DMS 273 (cell line): Measurements from ENCODE around the gene TIMM44.

ENCODE experiments used
- DNase-seq: peaks from one replicate; lab custom pipeline; 2025; ENCODE audit not compliant: unreplicated experiment; lab: John Stamatoyannopoulos, UW

The TIMM44 gene

DNA sequence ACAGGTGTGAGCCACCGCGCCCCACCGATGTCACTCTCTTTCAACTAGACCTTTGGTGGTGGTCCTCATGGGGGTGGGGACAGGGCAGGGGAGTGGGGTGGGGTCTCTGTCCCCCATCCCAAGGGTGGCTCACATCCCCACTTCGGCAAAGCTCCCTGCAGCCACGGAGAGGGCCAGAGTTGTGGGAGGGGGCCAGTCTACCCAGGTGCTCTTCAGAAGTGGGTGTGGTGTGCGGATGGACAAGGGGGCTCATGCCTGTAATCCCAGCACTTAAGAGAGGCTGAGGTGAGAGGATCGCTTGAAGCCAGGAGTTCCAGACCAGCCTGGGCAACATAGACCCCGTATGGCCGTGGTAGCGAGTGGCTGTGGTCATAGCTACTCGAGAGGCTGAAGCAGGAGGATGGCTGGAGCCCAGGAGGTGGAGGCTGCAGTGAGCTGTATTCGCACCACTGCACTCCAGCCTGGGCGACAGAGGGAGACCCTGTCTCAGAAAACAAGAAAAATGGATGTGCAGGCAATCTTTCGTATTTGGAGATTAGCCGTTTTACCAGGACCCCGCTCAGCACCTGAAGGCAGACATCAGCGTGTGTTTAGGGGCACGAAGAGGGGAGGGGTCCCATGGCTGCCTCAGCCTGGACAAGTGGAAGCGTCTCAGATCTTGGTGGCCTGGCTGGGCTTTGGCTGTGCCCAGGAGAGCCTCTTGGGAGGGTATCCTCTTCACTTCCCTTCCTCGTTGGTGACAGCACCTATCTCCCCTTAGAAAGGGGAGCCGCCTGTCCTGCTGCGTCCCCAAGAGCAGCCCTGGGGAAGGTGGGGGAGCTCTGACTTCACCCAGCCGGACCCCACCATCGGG, 28.0 kb downstream of the TIMM44 start:
- no peak for DNase-seq

DNA sequence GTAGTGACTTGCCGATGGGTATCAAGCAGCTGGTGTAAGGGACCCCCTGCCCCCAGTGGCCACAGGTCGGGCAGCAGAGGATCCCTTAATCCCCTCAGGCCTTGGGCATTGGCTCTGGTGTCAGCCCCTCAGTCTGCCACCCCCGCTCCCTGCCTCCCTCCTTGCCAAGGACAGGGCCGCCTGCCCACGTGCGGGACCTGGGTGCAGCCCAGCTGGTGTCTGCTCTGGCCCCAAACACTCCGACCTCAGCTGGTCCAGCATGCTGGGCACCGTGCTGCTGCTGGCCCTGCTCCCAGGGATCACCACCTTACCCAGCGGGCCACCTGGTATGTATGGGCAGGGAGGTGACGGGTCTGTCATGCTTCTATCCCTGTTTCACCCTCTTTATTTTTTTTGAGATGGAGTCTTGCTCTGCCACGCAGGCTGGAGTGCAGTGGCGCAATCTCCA, 28.8 kb downstream of the TIMM44 start, which contains the start of gene TGFBR3L:
TGFBR3L (plus strand) TSS at position 233 of the 448 bp plus-strand sequence.
- peak; percentile 42 for DNase-seq

DNA sequence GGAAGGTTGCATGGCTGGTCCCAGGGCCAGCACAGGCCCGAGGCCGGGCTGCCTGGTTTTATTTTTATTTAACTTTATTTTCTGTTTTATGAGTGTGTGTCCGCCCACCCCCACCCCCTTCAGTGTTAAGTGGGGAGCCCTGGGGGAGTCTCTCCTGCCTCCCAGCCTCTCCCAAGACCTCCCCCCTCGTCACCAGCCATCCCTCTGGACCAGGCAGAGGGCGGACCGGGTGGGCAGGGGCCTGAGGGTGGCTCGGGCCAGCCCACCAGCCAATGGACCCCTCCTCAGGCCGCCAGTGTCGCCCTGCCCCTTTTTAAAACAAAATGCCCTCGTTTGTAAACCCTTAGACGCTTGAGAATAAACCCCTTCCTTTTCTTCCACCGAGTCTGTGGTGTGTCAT, 29.4 kb downstream of the TIMM44 start:
- no peak for DNase-seq

DNA sequence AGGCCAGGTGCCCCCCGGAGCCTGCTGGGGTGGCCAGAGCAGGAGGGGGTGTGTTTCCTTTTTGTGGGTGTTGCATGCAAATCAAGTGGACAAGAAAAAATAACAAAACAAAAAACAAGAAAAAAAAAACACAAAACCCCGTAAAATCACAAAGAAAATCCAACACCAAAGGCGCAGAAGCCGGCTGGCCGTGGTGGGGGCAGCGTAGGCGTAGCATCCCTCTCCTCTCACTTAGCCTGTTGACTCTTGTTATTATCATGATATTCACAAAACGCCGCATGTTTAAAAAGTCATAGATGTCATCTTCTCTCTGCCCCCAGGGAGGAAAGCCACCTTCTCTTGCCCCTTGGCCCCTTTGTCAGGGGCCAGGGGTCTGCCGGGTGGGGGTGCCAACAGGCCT, 29.8 kb downstream of the TIMM44 start:
- DNase-seq = no peak

DNA sequence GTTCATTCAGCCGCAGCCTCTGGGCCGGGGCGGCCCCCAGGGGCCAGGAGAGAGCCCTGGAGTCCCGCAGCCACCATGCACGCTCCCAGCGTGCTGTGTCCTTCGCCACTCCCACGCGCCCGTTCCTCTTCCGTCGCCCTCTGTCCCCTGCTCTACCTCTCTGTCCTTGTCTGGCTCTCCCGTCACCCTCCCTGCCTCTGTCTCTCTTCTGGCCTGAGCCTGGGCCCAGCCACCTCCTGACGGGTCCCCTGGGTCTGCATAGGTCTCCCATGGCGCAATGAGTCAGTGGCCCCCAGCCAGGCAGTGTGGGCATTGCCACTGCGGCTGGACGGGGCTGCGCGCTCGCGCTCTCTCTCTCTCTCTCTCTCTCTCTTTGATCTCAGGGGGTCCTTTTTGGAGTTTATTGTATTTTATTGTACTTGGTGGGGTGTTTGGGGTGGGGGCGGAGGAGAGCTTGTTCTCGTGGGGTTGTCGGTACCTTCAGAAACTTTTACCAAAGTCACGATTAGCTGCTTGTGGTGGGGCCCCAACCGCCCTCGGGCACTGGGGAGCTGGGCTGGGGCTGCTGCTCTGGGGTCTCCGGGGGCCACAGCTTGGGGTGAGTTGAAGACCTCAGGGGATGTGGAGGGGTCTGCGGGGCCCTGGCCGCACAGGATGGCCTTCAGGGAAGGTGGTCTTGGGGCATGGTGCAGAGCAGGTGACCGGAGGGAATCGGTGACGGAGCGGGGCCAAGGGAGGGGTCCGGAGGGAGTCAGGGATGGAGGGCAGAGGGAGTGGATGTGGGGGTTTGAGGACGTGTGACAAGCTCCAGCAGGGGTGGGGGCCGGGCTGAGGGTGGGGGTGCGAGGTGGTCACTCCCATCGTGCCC, 30.5 kb downstream of the TIMM44 start:
- no peak for DNase-seq

DNA sequence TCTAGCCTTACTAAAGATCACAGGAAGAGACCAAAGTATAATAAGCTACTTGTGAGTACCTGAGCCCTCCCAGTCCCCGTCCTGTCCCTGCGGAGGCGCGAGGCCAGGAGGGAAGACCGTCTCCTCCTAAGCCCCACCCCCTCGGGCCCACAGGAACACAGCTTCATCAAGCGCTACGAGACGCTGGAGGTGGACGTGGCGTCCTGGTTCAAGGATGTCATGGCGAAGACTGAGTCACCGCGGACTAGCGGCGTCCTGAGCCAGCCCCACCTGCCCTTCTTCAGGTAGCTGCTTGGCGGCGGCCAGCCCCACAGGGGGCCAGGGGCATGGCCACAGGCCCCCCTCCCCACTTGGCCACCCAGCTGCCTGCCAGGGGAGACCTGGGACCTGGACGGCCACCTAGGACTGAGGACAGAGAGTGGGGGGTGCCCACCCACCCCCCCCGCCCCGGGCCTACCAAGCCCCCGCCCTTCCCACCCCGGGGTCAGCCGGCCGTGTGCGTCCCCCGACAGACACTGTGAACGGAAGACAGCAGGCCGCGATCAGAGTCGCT, 31.2 kb downstream of the TIMM44 start:
- DNase-seq = no peak

DNA sequence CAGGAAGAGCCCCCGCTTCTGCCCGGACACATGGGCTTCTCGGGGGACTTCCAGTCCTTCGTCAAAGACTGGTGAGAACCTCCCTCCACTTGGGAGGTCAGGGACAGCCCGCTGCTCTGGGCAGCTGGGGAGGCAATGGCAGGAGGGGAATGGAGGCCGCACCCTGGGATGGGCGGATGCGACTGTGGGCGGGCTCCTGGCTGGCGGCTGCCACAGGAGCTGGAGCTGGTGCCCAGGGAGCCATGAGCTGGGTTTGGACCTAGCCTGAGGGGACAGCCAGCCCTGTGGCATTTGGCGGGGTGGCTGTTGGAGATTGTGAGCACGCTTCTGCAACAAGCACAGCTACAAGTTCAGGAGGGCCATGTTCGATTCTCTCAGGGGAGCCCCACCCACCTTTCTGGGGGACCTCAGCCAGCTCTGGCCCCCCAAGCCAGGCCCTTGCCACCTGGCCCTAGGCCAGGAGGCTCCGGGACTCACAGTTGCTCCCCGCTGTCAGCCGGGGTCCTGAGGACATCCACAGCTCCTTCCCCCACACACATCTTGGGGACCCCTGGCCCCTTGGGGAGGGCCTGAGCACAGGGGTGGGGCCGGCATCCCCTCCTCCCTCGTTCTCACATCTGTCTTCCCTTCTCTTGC, 31.8 kb downstream of the TIMM44 start:
- DNase-seq = no peak

DNA sequence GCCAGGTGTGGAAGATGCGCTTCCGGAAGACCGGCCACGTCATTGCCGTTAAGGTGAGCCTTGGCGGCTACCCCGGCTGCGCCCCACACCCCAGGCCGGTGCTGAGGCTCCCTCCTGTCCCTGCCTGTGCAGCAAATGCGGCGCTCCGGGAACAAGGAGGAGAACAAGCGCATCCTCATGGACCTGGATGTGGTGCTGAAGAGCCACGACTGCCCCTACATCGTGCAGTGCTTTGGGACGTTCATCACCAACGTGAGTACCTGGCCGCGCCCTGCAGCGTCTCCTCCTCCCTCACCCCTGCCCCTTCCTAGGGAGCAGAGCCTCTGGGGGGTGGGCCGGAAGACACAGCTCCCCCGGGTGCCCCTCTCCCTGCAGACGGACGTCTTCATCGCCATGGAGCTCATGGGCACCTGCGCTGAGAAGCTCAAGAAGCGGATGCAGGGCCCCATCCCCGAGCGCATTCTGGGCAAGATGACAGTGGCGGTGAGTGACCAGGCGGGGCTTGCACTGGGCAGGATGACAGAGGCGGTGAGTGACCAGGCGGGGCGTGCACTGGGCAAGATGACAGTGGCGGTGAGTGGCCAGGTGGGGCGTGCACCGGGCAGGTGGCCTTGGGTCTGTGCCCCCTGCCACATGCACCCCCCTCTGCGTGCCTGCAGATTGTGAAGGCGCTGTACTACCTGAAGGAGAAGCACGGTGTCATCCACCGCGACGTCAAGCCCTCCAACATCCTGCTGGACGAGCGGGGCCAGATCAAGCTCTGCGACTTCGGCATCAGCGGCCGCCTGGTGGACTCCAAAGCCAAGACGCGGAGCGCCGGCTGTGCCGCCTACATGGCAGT, 32.9 kb downstream of the TIMM44 start:
- DNase-seq = no peak

DNA sequence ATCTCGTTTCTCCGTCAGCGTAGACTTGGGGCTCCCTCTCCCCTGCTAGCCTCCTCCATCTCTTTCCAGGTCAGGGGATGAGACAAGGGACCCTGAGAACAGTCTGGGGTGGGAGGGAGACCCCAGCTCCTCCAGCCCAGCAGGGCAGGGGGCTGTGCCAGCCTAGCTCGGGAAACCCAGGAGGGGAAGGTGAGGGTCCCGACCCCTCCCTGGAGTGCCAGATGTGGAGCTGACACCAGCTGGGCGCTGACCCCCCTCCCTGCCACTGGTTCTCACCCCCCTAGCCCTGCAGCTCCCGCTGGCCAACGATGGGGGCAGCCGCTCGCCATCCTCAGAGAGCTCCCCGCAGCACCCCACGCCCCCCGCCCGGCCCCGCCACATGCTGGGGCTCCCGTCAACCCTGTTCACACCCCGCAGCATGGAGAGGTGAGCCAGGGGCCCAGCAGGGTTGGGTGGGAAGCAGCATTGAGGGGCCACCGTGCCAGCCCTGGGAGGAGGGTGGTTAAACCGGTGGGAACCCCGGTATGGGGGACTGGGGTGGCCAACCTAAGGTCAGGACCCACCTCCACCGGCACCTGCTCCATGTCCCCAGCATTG, 33.9 kb downstream of the TIMM44 start:
- no peak for DNase-seq

DNA sequence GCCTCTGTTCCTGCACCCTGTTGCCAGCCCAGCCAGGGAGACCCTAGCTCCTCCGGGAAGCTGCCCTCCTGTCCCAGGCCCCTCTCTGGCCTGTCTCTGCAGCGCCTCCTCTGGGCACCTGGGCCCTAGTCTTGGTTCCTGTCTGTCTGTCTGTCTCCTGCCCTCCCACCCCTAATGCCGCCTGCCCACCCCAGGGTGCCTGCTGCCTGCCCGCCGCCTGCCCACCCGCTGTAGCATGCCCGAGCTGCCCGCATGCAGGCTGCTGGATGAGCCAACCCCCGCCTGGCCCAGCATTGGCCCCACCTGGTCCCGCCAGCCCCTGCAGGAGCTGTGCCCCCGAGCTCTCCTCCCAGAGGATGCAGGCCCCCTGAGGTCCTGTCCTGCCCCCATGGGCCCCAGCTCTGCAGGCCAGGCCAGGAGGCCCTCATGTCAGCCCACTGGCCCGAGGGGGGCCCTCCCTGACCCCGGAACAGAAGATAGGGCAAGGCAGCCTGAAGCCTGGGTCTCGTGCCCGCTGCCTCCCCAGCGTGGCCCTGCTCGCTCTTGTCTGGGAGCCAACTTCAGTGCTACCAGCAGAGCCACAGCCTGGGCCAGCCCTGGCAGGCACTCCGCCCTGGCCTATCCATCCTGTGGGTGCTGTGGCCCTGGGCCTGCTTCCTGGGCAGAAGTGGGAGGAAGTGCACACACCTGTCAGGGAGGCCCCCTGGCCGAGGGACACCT, 34.6 kb downstream of the TIMM44 start:
- no peak for DNase-seq

DNA sequence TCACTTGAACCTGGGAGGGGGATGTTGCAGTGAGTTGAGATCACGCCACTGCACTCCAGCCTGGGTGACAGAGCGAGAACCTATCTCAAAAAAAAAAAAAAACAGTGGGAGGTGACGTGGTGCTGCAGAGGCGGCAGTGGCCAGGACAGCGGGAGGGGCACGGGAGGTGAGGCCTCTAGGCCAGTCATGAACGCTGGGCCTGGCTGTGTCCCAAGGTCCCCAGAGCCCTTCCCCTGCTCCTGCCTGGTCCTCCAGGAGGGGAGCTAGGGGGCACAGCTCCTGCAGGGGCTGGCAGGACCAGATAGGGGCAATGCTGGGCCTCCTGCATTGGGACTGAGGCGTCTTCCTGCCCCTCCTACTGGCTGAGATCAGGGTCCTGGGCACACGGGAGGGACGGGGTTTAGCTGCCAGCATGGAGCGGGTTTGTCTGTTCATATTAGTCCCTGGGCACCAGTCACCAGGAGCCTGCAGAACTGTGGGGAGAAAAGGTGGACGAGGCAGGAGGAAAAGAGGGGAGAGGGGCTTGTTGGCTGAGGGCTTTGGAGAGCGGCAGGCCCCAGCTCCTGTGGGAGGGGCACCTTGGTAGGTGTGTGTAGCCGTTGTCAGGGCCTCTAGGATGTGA, 35.3 kb downstream of the TIMM44 start:
- DNase-seq = no peak

DNA sequence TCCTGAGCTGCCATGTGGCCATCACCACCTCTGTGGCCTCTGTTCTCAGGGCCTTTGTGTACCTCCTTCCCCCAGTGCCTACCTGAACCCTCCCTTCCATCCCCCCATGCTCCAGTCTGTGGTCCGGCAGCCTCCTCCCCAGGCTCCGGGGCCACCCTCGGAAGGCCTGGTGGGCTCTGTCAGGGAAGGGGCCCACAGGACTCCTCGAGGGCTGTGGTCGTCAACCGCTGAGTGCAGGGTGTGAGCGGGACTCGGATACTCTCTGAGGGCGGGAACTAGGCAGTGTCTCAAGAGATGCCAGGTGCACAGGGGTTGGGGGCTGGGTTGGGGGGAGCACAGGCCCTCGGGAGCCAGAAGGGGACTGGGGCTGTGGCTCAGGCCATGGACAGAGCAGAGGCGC, 35.9 kb downstream of the TIMM44 start:
- no peak for DNase-seq

DNA sequence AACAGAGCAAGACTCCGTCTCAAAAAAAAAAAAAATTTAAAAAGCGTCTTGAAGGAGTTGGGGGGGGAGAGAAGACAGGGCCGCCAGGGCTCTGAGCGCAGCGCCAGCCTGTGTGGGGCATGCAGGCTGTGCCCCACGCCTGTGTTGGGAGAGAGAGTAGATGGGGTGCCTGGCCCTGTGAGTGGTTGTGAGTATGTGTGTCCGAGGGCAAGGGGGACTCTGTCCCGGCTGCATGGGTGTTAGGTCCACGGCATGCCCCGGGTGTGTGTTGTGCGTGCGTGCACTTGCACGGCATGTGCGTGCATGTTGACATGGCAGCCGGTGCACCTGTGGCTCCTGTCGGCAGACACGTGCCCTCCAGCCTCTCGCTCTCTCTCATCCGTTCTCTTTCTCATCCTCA, 36.3 kb downstream of the TIMM44 start:
- DNase-seq = no peak

DNA sequence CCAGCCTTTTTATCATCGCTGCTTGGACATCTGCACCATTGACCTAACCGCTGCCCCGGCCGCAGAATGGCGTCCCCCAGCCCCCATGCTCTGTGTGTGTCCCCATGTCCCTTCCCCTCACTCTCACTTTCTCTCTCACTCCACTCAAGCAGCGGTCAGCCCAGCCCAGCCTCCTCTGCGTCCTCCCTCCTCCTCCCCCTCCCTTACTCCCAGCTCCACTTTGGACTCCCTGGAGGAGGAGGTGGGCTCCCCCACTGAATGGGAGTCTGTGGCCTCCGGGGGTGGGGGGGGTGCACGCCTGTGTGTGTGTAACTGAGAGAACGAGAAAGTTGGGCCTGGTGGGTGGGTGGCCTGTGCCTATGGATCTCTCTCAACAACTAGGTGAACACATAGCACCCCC, 37.6 kb downstream of the TIMM44 start:
- no peak for DNase-seq

DNA sequence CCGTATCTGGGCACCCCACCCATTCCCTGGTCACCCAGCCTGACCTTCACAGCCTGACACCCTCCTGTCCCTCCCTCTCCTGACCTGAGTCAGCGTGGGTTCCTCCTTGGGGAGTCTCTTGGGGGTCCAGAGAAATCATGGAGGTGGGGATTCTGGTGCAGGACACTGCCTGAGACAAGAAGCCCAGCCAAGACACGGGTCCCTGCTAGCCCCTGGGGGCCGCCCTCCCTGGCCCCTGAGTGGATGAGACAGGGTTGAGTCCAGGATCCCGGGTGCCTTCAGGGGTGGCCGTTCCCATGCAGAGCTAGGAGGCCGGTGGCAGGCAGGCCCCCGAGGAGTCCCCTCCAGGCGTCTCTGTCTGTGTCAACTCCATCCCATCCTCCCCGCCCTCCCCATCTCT, 38.2 kb downstream of the TIMM44 start:
- no peak for DNase-seq

DNA sequence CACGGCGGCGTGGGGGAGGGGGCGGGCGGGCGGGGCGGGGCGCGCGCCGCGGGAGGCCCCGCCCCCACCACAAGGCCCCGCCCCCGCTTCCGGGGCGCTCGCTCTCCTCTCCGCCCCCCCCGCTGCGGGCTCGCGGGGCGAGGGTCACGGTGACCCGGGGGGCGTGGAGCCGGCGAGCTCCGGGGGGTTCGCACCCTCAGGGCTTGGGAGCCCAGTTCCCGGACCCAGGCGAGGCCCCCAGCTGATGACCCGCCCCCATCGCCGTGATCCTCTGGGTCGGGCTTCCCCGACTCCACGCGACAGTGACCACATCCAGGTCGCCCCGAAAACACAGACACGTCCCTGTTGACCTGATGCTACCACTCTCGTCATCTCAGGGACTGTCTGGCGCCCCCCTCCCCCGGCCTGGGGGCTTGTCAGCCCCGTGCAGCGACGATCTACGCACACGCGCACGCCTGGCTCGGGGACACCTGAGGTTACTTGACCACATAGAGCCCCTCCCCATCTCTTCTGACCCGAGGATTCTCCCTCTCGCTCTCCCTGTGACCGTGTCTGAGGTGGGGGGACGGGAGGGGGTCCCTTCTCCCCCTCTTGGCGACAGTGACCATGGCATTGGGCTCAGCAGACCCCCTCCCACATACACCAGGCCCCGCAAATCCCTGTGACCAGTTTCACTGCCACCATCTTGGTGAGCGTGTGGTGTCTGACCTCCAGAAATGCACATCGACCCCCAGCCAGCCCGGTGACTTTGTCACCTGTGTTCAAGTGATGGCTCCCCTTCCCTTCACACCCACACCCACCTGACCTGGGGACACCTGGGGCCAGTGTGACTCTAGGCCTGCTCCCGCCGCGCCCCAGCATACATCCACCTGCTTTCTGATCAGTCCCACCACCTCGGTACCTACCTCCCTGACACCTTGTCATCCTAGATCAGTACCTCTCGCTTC, 39.1 kb downstream of the TIMM44 start:
- peak; percentile 81 for DNase-seq

DNA sequence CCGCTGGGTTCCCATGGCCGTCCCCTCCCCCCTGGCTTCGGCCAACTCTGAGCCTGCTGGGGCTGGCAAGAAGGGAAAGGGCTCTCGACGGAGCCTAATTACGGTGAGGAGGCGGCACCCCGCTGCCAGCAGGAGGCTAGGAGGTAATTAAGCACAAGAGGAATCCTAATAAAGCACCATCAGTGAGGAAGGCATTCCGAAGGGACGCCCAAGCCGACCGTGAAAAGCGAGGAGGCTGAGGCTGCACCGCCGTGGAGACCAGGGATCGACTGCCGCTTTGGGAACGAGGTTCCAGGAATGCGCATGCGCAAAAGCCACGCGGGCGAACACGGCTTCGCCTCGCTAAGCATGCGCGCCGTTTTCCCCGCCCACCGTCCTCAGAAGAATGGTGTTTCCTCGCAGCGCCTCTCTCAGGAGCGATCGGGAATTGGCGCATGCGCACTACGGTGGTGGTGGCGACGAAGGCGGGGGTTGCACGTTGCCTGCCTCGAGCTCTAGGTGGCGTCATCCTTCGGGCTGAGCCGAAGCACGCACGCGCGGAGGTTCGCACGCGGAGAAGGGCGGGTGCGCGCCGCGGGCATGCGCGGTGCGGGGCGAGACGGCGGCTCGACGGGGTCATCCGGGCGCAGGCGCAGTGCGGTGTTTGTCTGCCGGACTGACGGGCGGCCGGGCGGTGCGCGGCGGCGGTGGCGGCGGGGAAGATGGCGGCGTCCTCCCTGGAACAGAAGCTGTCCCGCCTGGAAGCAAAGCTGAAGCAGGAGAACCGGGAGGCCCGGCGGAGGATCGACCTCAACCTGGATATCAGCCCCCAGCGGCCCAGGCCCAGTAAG, 40.0 kb downstream of the TIMM44 start, which contains the start of gene MAP2K7:
MAP2K7 (plus strand) TSS at position 634 of the 830 bp plus-strand sequence; CDS start at position 702, 68 bp downstream.
- peak; percentile 100 for DNase-seq
